GM12878 (cell line): Measurements from ENCODE around the gene TCF4. TPM values are rescaled to one million over a fixed set of nuclear protein-coding genes. Genes with fewer than 3 reads are reported as not detected.

Experiments used
- PML ChIP-seq: IDR thresholded peaks from 2 replicates; pipeline ENCODE4 v1.6.1; 2012; ENCODE audit warnings: low read length, inconsistent platforms
- YBX1 ChIP-seq: fragments of 450-650 bp; IDR thresholded peaks from 2 replicates; pipeline ENCODE4 v1.6.1; 2016; ENCODE audit warnings: antibody characterized with exemption
- ZNF384 ChIP-seq: IDR thresholded peaks from 2 replicates; pipeline ENCODE4 v1.6.1; 2012; ENCODE audit warnings: low read depth, mild to moderate bottlenecking, low read length, improper control_type of control experiment, borderline replicate concordance
- polyA plus RNA-seq, 11 experiments: library from polyadenylated mRNA; depleted of rRNA in 4 of 11; unstranded in 6 of 11; stranded (reverse) in 5 of 11; fragments of >200 nt; fragmentation: Nextera tagmentation in 4 of 11; fragmentation: Illumina TruSeq in 1 of 11; extraction: Ambion mirVana in 4 of 11; extraction: Trizol in 1 of 11; gene quantifications; 1 replicate in 1 of 11; 2 replicates in 10 of 11; pipeline versions ENCODE4 v1.2.1 to v1.2.3, GENCODE V29; 2011 to 2016; ENCODE audit warnings: inconsistent platforms in 2 of 11, missing spikeins in 2 of 11, low read depth in 1 of 11
- total RNA-seq, 4 experiments: library from RNA; depleted of rRNA in 3 of 4; stranded (reverse); fragments of >200 nt in 3 of 4; fragmentation: Illumina TruSeq in 1 of 4; extraction: Trizol in 1 of 4; gene quantifications; 2 replicates each; pipeline versions ENCODE4 v1.2.1 to v1.2.3, GENCODE V29; 2013 to 2021
- TF ChIP-seq, protein P1 (sequence below): fragments of 450-650 bp; IDR thresholded peaks from 2 replicates; pipeline ENCODE4 v1.6.1; 2018; ENCODE audit warnings: borderline replicate concordance, mild to moderate bottlenecking; ENCODE audit not compliant: partially characterized antibody
- TF ChIP-seq, protein P2 (sequence below): IDR thresholded peaks from 2 replicates; pipeline ENCODE4 v1.6.1; 2012; ENCODE audit warnings: improper control_type of control experiment, low read depth, low read length; ENCODE audit not compliant: insufficient replicate concordance
- TF ChIP-seq, protein P3 (sequence below): fragments of 450-650 bp; IDR thresholded peaks from 2 replicates; pipeline ENCODE4 v1.6.1; 2014; ENCODE audit warnings: mild to moderate bottlenecking

TCF4 gene
- total and polyA plus RNA-seq, 10 of the 15 experiments (the other 5 are each of a cell fraction or from before 2014, with no cell fraction given): 15.2 to 94.0 (median 31.5) TPM

DNA sequence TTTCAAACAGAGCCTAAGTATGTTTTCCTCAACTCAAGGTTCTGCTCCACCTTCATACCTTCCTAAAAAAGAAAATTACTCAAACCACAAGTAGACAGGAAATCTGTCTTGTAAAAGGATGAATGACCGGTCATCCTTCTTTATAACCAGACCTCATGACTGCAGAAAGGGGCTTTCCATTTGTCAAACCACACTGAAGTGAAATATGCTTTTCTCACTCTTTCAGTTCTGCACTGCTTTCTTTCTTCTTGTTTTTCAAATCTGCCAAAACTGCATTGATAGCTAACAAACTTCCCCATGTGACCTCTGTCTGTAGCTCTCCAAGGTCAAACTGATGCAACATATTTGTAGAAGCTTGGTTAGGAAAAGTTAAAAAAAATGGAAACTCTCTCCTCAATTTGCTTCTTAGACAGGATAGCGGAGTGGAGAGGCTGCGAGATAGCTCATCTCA is 319.8 kb downstream of the TCF4 start (continued):
- TF ChIP-seq, protein P1, sequence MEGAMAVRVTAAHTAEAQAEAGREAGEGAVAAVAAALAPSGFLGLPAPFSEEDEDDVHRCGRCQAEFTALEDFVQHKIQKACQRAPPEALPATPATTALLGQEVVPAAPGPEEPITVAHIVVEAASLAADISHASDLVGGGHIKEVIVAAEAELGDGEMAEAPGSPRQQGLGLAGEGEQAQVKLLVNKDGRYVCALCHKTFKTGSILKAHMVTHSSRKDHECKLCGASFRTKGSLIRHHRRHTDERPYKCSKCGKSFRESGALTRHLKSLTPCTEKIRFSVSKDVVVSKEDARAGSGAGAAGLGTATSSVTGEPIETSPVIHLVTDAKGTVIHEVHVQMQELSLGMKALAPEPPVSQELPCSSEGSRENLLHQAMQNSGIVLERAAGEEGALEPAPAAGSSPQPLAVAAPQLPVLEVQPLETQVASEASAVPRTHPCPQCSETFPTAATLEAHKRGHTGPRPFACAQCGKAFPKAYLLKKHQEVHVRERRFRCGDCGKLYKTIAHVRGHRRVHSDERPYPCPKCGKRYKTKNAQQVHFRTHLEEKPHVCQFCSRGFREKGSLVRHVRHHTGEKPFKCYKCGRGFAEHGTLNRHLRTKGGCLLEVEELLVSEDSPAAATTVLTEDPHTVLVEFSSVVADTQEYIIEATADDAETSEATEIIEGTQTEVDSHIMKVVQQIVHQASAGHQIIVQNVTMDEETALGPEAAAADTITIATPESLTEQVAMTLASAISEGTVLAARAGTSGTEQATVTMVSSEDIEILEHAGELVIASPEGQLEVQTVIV: no peak
- TF ChIP-seq, protein P2, sequence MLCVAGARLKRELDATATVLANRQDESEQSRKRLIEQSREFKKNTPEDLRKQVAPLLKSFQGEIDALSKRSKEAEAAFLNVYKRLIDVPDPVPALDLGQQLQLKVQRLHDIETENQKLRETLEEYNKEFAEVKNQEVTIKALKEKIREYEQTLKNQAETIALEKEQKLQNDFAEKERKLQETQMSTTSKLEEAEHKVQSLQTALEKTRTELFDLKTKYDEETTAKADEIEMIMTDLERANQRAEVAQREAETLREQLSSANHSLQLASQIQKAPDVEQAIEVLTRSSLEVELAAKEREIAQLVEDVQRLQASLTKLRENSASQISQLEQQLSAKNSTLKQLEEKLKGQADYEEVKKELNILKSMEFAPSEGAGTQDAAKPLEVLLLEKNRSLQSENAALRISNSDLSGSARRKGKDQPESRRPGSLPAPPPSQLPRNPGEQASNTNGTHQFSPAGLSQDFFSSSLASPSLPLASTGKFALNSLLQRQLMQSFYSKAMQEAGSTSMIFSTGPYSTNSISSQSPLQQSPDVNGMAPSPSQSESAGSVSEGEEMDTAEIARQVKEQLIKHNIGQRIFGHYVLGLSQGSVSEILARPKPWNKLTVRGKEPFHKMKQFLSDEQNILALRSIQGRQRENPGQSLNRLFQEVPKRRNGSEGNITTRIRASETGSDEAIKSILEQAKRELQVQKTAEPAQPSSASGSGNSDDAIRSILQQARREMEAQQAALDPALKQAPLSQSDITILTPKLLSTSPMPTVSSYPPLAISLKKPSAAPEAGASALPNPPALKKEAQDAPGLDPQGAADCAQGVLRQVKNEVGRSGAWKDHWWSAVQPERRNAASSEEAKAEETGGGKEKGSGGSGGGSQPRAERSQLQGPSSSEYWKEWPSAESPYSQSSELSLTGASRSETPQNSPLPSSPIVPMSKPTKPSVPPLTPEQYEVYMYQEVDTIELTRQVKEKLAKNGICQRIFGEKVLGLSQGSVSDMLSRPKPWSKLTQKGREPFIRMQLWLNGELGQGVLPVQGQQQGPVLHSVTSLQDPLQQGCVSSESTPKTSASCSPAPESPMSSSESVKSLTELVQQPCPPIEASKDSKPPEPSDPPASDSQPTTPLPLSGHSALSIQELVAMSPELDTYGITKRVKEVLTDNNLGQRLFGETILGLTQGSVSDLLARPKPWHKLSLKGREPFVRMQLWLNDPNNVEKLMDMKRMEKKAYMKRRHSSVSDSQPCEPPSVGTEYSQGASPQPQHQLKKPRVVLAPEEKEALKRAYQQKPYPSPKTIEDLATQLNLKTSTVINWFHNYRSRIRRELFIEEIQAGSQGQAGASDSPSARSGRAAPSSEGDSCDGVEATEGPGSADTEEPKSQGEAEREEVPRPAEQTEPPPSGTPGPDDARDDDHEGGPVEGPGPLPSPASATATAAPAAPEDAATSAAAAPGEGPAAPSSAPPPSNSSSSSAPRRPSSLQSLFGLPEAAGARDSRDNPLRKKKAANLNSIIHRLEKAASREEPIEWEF: peak; percentile 67
- TF ChIP-seq, protein P3, sequence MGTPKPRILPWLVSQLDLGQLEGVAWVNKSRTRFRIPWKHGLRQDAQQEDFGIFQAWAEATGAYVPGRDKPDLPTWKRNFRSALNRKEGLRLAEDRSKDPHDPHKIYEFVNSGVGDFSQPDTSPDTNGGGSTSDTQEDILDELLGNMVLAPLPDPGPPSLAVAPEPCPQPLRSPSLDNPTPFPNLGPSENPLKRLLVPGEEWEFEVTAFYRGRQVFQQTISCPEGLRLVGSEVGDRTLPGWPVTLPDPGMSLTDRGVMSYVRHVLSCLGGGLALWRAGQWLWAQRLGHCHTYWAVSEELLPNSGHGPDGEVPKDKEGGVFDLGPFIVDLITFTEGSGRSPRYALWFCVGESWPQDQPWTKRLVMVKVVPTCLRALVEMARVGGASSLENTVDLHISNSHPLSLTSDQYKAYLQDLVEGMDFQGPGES: no peak
- TF ChIP-seq ZNF384 (0 out of 2 replicates have a peak, but pooled peaks have one; percentile 8), PML (peak; percentile 90), YBX1 (no peak)
